Measurements from ENCODE around the gene MAN1A1. TPM values are rescaled to one million over a fixed set of nuclear protein-coding genes. Genes with fewer than 3 reads are reported as not detected.

MAN1A1 gene
- total RNA-seq, 1 experiment from 2014 or later, result 6.8 TPM

- DNase-seq (ENCODE audit: low spot score), result no peak
- Mint-ChIP-seq H3K27me3 (ENCODE audit: low read depth) (no peaks in the 10 kb centered on the region), H3K27ac (no peak overlapping the region), H3K4me3 (no peak overlapping the region), H3K36me3 (no peaks in the 10 kb centered on the region), H3K9me3 (no peaks in the 10 kb centered on the region), H3K4me1 (peaks cover 18% of the 10 kb centered on the region)
- no peak for ATAC-seq
- CTCF ChIA-PET, result interaction anchor here (1.0 to 2.3 kb wide), 3 partner anchors 15 to 165 kb away, joined by 3 to 17 read pairs (median 4); no protein-coding TSS in a partner anchor
- TF ChIP-seq SOX15 (CRISPR knock-in tag; IDR thresholded peaks at IDR 0.05) (no peak), ZNF671 (CRISPR knock-in tag; IDR thresholded peaks at IDR 0.05) (no peak), NR1H2 (CRISPR knock-in tag; IDR thresholded peaks at IDR 0.05) (no peak), NR2C2 (CRISPR knock-in tag; IDR thresholded peaks at IDR 0.05) (no peak), CDX4 (CRISPR knock-in tag; IDR thresholded peaks at IDR 0.05; ENCODE audit: borderline replicate concordance) (no peak), USF1 (CRISPR knock-in tag; IDR thresholded peaks at IDR 0.05) (no peak)
- TF ChIP-seq, protein P1, sequence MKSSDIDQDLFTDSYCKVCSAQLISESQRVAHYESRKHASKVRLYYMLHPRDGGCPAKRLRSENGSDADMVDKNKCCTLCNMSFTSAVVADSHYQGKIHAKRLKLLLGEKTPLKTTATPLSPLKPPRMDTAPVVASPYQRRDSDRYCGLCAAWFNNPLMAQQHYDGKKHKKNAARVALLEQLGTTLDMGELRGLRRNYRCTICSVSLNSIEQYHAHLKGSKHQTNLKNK (CRISPR knock-in tag; IDR thresholded peaks at IDR 0.05), result no peak
- POLR2A ChIA-PET, result no interaction called here
Measured at GRCh38 chr6:119133400-119133799, 216.2 kb downstream of the MAN1A1 start.

DNA sequence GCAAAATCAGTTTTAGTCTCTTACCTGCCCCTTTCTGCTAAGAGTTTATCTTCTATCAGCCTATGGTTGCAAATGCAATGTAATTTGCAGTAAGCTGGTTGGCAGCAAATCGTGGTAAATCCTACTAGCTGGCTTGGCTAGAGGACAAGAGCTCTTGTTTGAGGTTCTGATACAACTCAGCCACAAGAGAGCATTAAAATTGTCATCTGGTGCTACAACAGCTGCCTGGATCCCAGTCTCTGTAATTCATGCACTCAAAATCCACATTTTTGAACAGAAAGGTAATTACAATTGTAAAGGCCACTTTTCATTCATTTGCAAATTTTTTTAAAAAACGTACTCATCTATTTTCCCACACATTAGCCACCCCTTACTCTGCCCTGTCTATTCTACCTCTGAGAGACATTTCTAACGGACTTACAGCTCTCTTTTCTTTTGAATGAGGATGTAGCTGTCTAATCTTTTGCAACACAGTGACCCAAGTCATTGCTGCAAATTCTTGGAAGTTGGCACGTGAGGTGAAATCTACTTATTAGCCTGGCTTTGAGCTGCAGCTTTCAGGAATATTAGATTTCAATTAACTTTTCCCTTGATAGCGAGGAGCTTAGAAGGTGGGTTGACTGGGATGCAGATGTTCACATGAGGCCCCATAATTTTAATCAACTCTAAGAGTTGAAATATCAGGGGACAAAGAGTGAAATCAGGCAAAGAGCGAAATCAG, 217.1 kb downstream of the MAN1A1 start:
- DNase-seq (ENCODE audit: low spot score), result no peak
- no peak for ATAC-seq
- Mint-ChIP-seq H3K36me3 (no peaks in the 10 kb centered on the region), H3K4me1 (peaks cover 28% of the 10 kb centered on the region), H3K4me3 (no peak overlapping the region), H3K27me3 (ENCODE audit: low read depth) (no peaks in the 10 kb centered on the region), H3K27ac (no peak overlapping the region), H3K9me3 (no peaks in the 10 kb centered on the region)
- TF ChIP-seq ZNF423 (CRISPR knock-in tag; IDR thresholded peaks at IDR 0.05), result no peak
- TF ChIP-seq NR1H2 (CRISPR knock-in tag; IDR thresholded peaks at IDR 0.05), result no peak
- no peak for TF ChIP-seq CREM (CRISPR knock-in tag; IDR thresholded peaks at IDR 0.05)
- TF ChIP-seq STAT6 (CRISPR knock-in tag; conservative IDR thresholded peaks at IDR 0.05; ENCODE audit: low read depth), result no peak
- no peak for TF ChIP-seq PREB (CRISPR knock-in tag; IDR thresholded peaks at IDR 0.05; ENCODE audit: borderline replicate concordance)
- TF ChIP-seq GABPB1 (CRISPR knock-in tag; IDR thresholded peaks at IDR 0.05), result no peak
- ChIA-PET POLR2A (no interaction called here), CTCF (interaction anchor here (1.4 to 2.3 kb wide), 2 partner anchors 16 to 164 kb away, joined by 4 to 17 read pairs; no protein-coding TSS in a partner anchor)

GRCh38 chr6:119129968-119130484, 219.5 kb downstream of the MAN1A1 start:
- no peak for ATAC-seq
- ChIA-PET CTCF (interaction anchor here (0.5 to 1.7 kb wide), 28 partner anchors 8 to 701 kb away, joined by 3 to 11 read pairs (median 4); no protein-coding TSS in a partner anchor), POLR2A (no interaction called here)

More at GRCh38 chr6:119129968-119130484, 219.5 kb downstream of the MAN1A1 start:
- DNase-seq (ENCODE audit: low spot score), result no peak
- H3K9me3 Mint-ChIP-seq, result 0 out of 2 replicates have a peak, but pooled peaks cover 13% of the 10 kb centered on the region
- peaks cover 31% of the 10 kb centered on the region for H3K4me1 Mint-ChIP-seq
- no peaks in the 10 kb centered on the region for H3K27me3 Mint-ChIP-seq (ENCODE audit: low read depth)
- H3K36me3 Mint-ChIP-seq, result no peaks in the 10 kb centered on the region
- no peak overlapping the region for H3K27ac Mint-ChIP-seq
- TF ChIP-seq KAT7 (CRISPR knock-in tag; IDR thresholded peaks at IDR 0.05; ENCODE audit: borderline replicate concordance) (no peak), GABPB1 (CRISPR knock-in tag; IDR thresholded peaks at IDR 0.05) (peak; percentile 34; the same call in 1 of the 2 replicates)
- H3K4me3 Mint-ChIP-seq, result no peak overlapping the region
